ENCODE results near the gene CFAP73. TPM values are rescaled to one million over a fixed set of nuclear protein-coding genes. Genes with fewer than 3 reads are reported as not detected.

CFAP73 gene
- total RNA-seq, 5 donors from 2014 or later (not counting 1 experiment from before 2014, with no cell fraction given) = 0.25 to 0.69 TPM; not detected in 3

DNA sequence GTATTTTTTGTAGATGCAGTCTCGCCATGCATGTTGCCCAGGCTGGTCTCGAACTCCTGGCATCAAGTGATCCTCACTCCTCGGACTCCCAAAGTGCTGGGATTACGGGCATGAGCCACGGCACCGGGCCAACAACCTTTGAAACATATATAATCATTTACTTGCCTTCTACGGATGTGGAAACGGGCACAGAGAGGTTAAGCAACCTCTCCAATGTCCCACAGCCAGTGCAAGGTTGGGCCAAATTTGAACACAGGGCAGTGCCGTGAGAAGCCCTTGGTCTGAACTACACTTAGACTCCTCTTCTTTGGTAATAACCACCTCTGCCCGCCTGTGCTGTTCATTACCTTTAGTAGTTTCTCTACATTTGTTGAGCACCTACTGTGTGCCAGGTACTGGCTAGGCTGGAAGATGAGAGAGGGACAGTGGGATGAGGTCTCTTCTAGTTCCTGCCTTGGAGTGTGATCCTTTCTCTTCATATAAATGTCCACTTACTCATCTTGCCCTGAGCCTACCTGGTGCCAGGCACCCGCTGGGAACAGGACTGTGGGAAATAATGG is 33.6 kb downstream of the CFAP73 start:
- Histone ChIP-seq H3K9me3 (no peaks in the 10 kb centered on the region), H3K36me3 (ENCODE audit: control insufficient read depth in 2 of 2, extremely low read depth in 1 of 2, insufficient read depth in 1 of 2, low read length in 1 of 2) (peaks cover 13 to 32% of the 10 kb centered on the region in 2 donors), H3K4me1 (ENCODE audit: control insufficient read depth in 1 of 2, extremely low read depth in 1 of 2, insufficient read depth in 2 of 2, low read length in 2 of 2) (peaks cover 11 to 47% of the 10 kb centered on the region in 2 experiments), H3K27me3 (replicated peaks in 1 of 2; ENCODE audit: control insufficient read depth in 2 of 2, extremely low read depth in 1 of 2, insufficient read depth in 2 of 2, low read length in 1 of 2) (peaks cover 0 to 2% of the 10 kb centered on the region in 2 experiments), H3K27ac (ENCODE audit: low read length) (no peak overlapping the region), H3K4me3 (ENCODE audit: control insufficient read depth in 1 of 2, extremely low read depth in 1 of 2, low read length in 1 of 2) (no peak overlapping the region)
- Mint-ChIP-seq H3K27me3 (no peaks in the 10 kb centered on the region), H3K4me3 (peak overlapping the region; percentile 90 to 95 (median 94)), H3K4me1 (peaks cover 31 to 46% (median 40%) of the 10 kb centered on the region in 3 donors), H3K27ac (peak overlapping the region; percentile 5 to 43), H3K36me3 (peaks cover 30% of the 10 kb centered on the region), H3K9me3 (no peaks in the 10 kb centered on the region)
- no peak for DNase-seq
- WGBS (ENCODE audit: insufficient coverage) = 100% methylated on average over 6 of the region's 11 CpGs
- ATAC-seq (replicated peaks in 1 of 4) = no peak
- ChIA-PET POLR2A (no interaction called here), CTCF (interaction anchor here in 1 of 2 donors (0.6 kb wide), 1 partner anchor 9 kb away, joined by 3 read pairs; no protein-coding TSS in a partner anchor)

DNA sequence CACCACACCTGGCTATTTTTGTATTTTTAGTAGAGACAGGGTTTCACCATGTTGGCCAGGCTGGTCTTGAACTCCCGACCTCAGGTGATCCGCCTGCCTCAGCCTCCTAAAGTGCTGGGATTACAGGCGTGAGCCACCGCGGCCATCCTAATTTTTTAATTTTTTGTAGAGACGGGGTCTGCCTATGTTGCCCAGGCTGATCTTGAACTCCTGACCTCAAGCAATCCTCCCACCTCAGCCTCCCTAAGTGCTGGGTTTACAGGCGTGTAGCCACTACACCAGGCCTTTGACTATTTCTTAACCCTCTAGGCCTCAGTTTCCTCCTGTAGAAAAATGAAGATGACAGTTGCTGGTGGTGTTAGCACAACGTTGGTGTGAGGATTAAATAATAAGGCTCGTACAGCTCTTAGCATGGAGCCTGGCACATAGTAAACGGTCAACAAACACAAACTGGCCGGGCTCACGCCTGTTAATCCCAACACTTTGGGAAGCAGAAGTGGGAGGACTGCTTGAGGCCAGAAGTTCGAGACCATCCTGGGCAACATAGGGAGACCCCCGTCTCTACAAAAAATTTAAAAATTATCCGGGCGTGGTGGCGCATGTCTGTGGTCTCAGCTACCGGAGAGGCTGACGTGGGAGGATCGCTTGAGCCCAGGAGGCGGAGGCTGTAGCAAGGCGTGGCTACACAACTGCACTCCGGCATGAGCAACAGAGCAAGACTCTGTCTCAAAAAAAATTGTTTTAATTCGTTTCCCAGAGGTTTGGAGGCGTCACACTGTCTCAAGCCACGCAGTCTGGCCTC is 34.8 kb downstream of the CFAP73 start:
- 13% methylated on average over 14 of the region's 26 CpGs for WGBS (ENCODE audit: insufficient coverage)
- ATAC-seq (replicated peaks in 1 of 4) = peak; percentile 59 to 66 (median 62)
- Mint-ChIP-seq H3K9me3 (no peaks in the 10 kb centered on the region), H3K27ac (peak overlapping the region; percentile 94 to 95), H3K27me3 (no peaks in the 10 kb centered on the region), H3K4me3 (peak overlapping the region; percentile 90 to 95 (median 94)), H3K36me3 (peaks cover 24% of the 10 kb centered on the region), H3K4me1 (peaks cover 31 to 51% (median 41%) of the 10 kb centered on the region in 3 donors)
- Histone ChIP-seq H3K4me3 (ENCODE audit: control insufficient read depth in 1 of 2, extremely low read depth in 1 of 2, low read length in 1 of 2) (peak overlapping the region; percentile 80 to 99), H3K9me3 (no peaks in the 10 kb centered on the region), H3K27me3 (replicated peaks in 1 of 2; ENCODE audit: control insufficient read depth in 2 of 2, extremely low read depth in 1 of 2, insufficient read depth in 2 of 2, low read length in 1 of 2) (peaks cover 0 to 2% of the 10 kb centered on the region in 2 experiments), H3K4me1 (ENCODE audit: control insufficient read depth in 1 of 2, extremely low read depth in 1 of 2, insufficient read depth in 2 of 2, low read length in 2 of 2) (peaks cover 11 to 47% of the 10 kb centered on the region in 2 experiments), H3K36me3 (ENCODE audit: control insufficient read depth in 2 of 2, extremely low read depth in 1 of 2, insufficient read depth in 1 of 2, low read length in 1 of 2) (peaks cover 6 to 23% of the 10 kb centered on the region in 2 donors), H3K27ac (ENCODE audit: low read length) (peak overlapping the region; percentile 95)
- peak in 6 of 35 experiments; percentile 65 to 76 (median 72) for DNase-seq
- CTCF ChIA-PET = interaction anchor here in 1 of 2 donors (0.5 to 1.6 kb wide), 2 partner anchors 39 to 191 kb away, joined by 3 to 7 read pairs; no protein-coding TSS in a partner anchor
- POLR2A ChIA-PET = no interaction called here

DNA sequence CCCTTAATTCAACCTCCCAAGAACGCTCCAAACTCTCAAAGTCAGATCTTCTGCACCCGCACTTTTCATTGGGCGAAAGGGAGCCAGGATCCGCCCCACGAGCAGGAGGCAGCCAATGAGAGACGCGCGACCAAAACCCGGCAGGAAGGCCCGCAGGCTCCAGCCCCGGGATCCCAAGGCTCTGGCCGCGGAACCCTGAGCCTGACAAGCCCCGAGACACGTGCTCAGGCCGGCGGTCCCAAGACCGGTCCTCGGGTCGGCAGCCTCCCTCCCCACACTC is 35.3 kb downstream of the CFAP73 start:
- H3K9me3 Mint-ChIP-seq = no peaks in the 10 kb centered on the region
- Histone ChIP-seq H3K4me3 (ENCODE audit: control insufficient read depth in 1 of 2, extremely low read depth in 1 of 2, low read length in 1 of 2) (peak overlapping the region; percentile 80 to 99), H3K9me3 (no peaks in the 10 kb centered on the region), H3K36me3 (ENCODE audit: control insufficient read depth in 2 of 2, extremely low read depth in 1 of 2, insufficient read depth in 1 of 2, low read length in 1 of 2) (peaks cover 3 to 19% of the 10 kb centered on the region in 2 donors), H3K27me3 (replicated peaks in 1 of 2; ENCODE audit: control insufficient read depth in 2 of 2, extremely low read depth in 1 of 2, insufficient read depth in 2 of 2, low read length in 1 of 2) (peaks cover 0 to 2% of the 10 kb centered on the region in 2 experiments), H3K4me1 (ENCODE audit: control insufficient read depth in 1 of 2, extremely low read depth in 1 of 2, insufficient read depth in 2 of 2, low read length in 2 of 2) (peaks cover 11 to 47% of the 10 kb centered on the region in 2 experiments), H3K27ac (ENCODE audit: low read length) (peak overlapping the region; percentile 95)
- ChIA-PET CTCF (interaction anchor here in 1 of 2 donors (0.7 to 1.6 kb wide), 2 partner anchors 136 to 192 kb away, joined by 3 to 7 read pairs; no protein-coding TSS in a partner anchor), POLR2A (interaction anchor here in 1 of 2 donors (0.6 kb wide), 1 partner anchor 206 kb away, joined by 4 read pairs; the partner anchor contains the start of gene OAS2)
- H3K36me3 Mint-ChIP-seq = peaks cover 20% of the 10 kb centered on the region
- peaks cover 31 to 53% (median 43%) of the 10 kb centered on the region in 3 donors for H3K4me1 Mint-ChIP-seq
- WGBS (ENCODE audit: insufficient coverage) = 0% methylated on average over 18 of the region's 20 CpGs
- no peaks in the 10 kb centered on the region for H3K27me3 Mint-ChIP-seq
- DNase-seq (peak; percentile 74 to 92 (median 82)), ATAC-seq (replicated peaks in 1 of 4) (peak; percentile 85 to 86 (median 85))
- H3K27ac Mint-ChIP-seq = peak overlapping the region; percentile 94 to 95
- H3K4me3 Mint-ChIP-seq = peak overlapping the region; percentile 90 to 95 (median 94)

DNA sequence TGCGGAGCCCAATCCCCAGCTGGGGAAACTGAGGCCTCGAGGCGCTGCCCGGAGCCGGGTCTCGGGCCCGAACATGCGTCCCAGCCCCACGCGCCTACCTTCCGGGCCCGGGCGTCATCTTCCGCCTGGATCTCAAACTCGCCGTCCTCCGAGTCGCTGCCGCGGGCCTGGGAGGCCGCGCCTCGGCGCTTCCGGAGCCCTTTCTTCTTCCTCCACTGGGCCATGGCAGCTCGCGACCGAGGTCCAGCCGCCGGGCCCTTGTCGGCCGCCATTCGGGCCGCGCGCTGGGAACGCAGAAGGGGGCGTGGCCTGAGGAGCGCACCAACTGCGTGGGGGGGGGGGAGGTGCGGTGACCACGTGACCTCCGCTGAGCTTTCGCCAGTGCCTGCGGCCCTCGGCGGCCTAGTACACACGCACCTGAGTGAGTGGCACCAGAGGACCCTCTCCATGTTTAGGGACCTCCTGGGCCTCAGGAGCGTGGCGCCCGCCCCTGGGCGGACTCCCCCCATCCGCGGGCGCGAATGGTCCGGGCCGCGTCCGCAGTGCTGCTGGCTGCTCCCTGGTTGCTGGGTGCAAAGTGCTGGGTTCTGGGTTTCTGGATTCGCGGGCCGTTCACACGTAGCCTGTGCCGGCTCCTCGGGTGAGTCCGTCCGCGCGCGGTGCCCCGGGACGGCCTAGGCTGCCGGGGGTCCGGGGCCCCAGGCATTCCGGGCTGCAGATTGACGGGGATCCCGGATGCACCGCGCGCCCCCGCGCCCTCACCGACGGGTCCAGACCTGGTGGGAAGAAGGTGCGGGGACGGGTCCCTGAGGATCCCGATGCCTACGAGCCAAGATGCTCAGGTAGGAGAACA is 35.9 kb downstream of the CFAP73 start, which contains the start of the genes DDX54 and RITA1:
DDX54 (minus strand) TSS at position 299 of the 853 bp plus-strand sequence; CDS start at position 272, 27 bp downstream.
RITA1 (plus strand) TSS at position 542 of the 853 bp plus-strand sequence. CDS start 1,026 bp downstream, outside the sequence.
- peaks cover 3 to 14% of the 10 kb centered on the region in 2 donors for H3K36me3 ChIP-seq (ENCODE audit: control insufficient read depth in 2 of 2, extremely low read depth in 1 of 2, insufficient read depth in 1 of 2, low read length in 1 of 2)
- H3K27me3 Mint-ChIP-seq = no peaks in the 10 kb centered on the region
- POLR2A ChIA-PET = interaction anchor here (0.6 to 0.7 kb wide), 5 partner anchors 27 to 207 kb away, joined by 3 to 10 read pairs (median 5); partner anchors contain the start of gene OAS2 (in 1 of the 2)
- H3K36me3 Mint-ChIP-seq = peaks cover 16% of the 10 kb centered on the region
- H3K9me3 ChIP-seq = no peaks in the 10 kb centered on the region
- peak within 1 kb of the TSS; percentile 95 for H3K27ac ChIP-seq (ENCODE audit: low read length)
- peak within 1 kb of the TSS; percentile 90 to 95 (median 94) for H3K4me3 Mint-ChIP-seq
- peak; percentile 67 to 76 (median 70) for ATAC-seq (replicated peaks in 1 of 4)
- H3K4me1 ChIP-seq (ENCODE audit: control insufficient read depth in 1 of 2, extremely low read depth in 1 of 2, insufficient read depth in 2 of 2, low read length in 2 of 2) = peaks cover 11 to 47% of the 10 kb centered on the region in 2 experiments
- WGBS (ENCODE audit: insufficient coverage) = under 1% methylated on average over 82 of the region's 89 CpGs
- DNase-seq = peak; percentile 26 to 88 (median 67)
- peaks cover 31 to 53% (median 43%) of the 10 kb centered on the region in 3 donors for H3K4me1 Mint-ChIP-seq
- no peaks in the 10 kb centered on the region for H3K9me3 Mint-ChIP-seq
- CTCF ChIA-PET = interaction anchor here (0.5 to 1.6 kb wide), 7 partner anchors 11 to 193 kb away, joined by 3 to 7 read pairs (median 3); no protein-coding TSS in a partner anchor
- peak within 1 kb of the TSS; percentile 80 to 99 for H3K4me3 ChIP-seq (ENCODE audit: control insufficient read depth in 1 of 2, extremely low read depth in 1 of 2, low read length in 1 of 2)
- peaks cover 0 to 2% of the 10 kb centered on the region in 2 experiments for H3K27me3 ChIP-seq (replicated peaks in 1 of 2; ENCODE audit: control insufficient read depth in 2 of 2, extremely low read depth in 1 of 2, insufficient read depth in 2 of 2, low read length in 1 of 2)
- peak within 1 kb of the TSS; percentile 94 to 95 for H3K27ac Mint-ChIP-seq

DNA sequence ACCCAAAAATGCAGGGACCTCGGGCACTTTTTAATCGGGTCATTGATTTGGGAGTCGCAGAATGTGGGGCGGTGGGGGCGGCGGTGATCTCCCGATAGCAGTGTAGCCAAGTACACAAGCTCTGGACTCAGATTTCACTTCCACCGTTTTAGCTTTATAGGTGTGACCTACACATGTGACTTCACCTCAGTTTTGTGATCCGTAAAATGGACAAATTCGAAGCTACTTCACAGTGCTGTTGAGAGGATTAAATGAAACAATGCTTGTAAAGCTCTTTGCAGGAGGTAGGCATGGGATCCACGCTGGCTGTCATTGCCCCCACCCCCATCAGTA is 36.5 kb downstream of the CFAP73 start:
- Histone ChIP-seq H3K9me3 (no peaks in the 10 kb centered on the region), H3K36me3 (ENCODE audit: control insufficient read depth in 2 of 2, extremely low read depth in 1 of 2, insufficient read depth in 1 of 2, low read length in 1 of 2) (peaks cover 0 to 10% of the 10 kb centered on the region in 2 donors), H3K4me3 (ENCODE audit: control insufficient read depth in 1 of 2, extremely low read depth in 1 of 2, low read length in 1 of 2) (peak overlapping the region; percentile 80 to 99), H3K27ac (ENCODE audit: low read length) (no peak overlapping the region), H3K27me3 (replicated peaks in 1 of 2; ENCODE audit: control insufficient read depth in 2 of 2, extremely low read depth in 1 of 2, insufficient read depth in 2 of 2, low read length in 1 of 2) (no peaks in the 10 kb centered on the region), H3K4me1 (ENCODE audit: control insufficient read depth in 1 of 2, extremely low read depth in 1 of 2, insufficient read depth in 2 of 2, low read length in 2 of 2) (peaks cover 11 to 43% of the 10 kb centered on the region in 2 experiments)
- peaks cover 16% of the 10 kb centered on the region for H3K36me3 Mint-ChIP-seq
- H3K9me3 Mint-ChIP-seq = no peaks in the 10 kb centered on the region
- peaks cover 31 to 53% (median 45%) of the 10 kb centered on the region in 3 donors for H3K4me1 Mint-ChIP-seq
- CTCF ChIA-PET = interaction anchor here (0.5 to 1.2 kb wide), 5 partner anchors 11 to 193 kb away, joined by 3 to 5 read pairs (median 3); no protein-coding TSS in a partner anchor
- 0% methylated on average over 1 of the region's 11 CpGs for WGBS (ENCODE audit: insufficient coverage)
- no peaks in the 10 kb centered on the region for H3K27me3 Mint-ChIP-seq
- POLR2A ChIA-PET = interaction anchor here (0.6 to 0.7 kb wide), 4 partner anchors 27 to 37 kb away, joined by 3 to 10 read pairs (median 5); no protein-coding TSS in a partner anchor
- DNase-seq (no peak), ATAC-seq (replicated peaks in 1 of 4) (no peak)
- H3K4me3 Mint-ChIP-seq = peak overlapping the region; percentile 90 to 95 (median 94)
- peak overlapping the region; percentile 94 to 95 for H3K27ac Mint-ChIP-seq
